GM23338 (cell line): Measurements from ENCODE around the gene POLR2B.

Source experiments
- CREB1 ChIP-seq: fragments of 250-450 bp; sonication (Bioruptor Pico); IDR thresholded peaks from 2 replicates; pipeline ENCODE4 v1.5.0; 2020; ENCODE audit warnings: low read depth, mild to moderate bottlenecking, moderate library complexity
- EZH2 ChIP-seq: fragments of 200-600 bp; sonication (generic); IDR thresholded peaks from one replicate; pipeline ENCODE4 v1.8.0; 2017; ENCODE audit warnings: antibody characterized with exemption, mild to moderate bottlenecking, low read depth; ENCODE audit not compliant: unreplicated experiment
- EZH2phosphoT487 ChIP-seq: fragments of 200-600 bp; sonication (generic); IDR thresholded peaks from one replicate; pipeline ENCODE4 v1.8.1; 2018; ENCODE audit warnings: antibody characterized with exemption; ENCODE audit not compliant: unreplicated experiment
- POLR2AphosphoS5 ChIP-seq: IDR thresholded peaks from 2 replicates; pipeline ENCODE4 v1.6.1; 2016; ENCODE audit warnings: antibody characterized with exemption, low read depth
- TF ChIP-seq, protein P1 (sequence below), 2 experiments: fragments of 200-600 bp in 1 of 2; sonication (generic) in 1 of 2; conservative IDR thresholded peaks; 2 replicates each; pipeline versions ENCODE4 v1.5.1 to v1.6.1; 2016 to 2017; ENCODE audit warnings: antibody characterized with exemption in 2 of 2, low read depth in 2 of 2, mild to moderate bottlenecking in 2 of 2, moderate library complexity in 1 of 2
- TF ChIP-seq, protein P2 (sequence below): IDR thresholded peaks from one replicate; pipeline ENCODE4 v1.6.1; 2018; ENCODE audit warnings: antibody characterized with exemption; ENCODE audit not compliant: unreplicated experiment

DNA sequence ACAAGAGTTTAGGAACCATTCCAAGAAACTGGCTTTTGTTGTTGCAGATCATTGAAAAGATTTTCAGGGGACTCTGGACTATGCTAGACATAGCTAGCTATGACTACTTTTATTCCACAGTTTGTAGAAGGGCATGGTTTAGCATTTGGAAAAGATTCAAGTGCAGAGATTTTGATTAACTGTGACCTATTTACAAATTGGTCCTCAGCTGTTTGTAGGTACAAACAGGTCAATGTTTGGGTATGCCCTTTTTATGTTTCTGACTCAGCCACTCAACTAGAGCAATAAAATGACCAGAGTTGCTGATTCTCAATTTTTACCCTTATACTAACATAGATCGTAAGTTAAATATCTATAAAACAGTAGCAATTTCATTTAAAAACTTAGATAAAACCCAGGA lies 84.8 kb downstream of the POLR2B start:
- TF ChIP-seq, protein P1, sequence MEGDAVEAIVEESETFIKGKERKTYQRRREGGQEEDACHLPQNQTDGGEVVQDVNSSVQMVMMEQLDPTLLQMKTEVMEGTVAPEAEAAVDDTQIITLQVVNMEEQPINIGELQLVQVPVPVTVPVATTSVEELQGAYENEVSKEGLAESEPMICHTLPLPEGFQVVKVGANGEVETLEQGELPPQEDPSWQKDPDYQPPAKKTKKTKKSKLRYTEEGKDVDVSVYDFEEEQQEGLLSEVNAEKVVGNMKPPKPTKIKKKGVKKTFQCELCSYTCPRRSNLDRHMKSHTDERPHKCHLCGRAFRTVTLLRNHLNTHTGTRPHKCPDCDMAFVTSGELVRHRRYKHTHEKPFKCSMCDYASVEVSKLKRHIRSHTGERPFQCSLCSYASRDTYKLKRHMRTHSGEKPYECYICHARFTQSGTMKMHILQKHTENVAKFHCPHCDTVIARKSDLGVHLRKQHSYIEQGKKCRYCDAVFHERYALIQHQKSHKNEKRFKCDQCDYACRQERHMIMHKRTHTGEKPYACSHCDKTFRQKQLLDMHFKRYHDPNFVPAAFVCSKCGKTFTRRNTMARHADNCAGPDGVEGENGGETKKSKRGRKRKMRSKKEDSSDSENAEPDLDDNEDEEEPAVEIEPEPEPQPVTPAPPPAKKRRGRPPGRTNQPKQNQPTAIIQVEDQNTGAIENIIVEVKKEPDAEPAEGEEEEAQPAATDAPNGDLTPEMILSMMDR (conservative IDR thresholded peaks at IDR 0.05; ENCODE audit: low read depth in 2 of 2) = no peak
- no peak for TF ChIP-seq EZH2phosphoT487
- TF ChIP-seq EZH2 = no peak
- no peak for TF ChIP-seq POLR2AphosphoS5
- no peak for TF ChIP-seq CREB1 (CRISPR knock-in tag)
- TF ChIP-seq, protein P2, sequence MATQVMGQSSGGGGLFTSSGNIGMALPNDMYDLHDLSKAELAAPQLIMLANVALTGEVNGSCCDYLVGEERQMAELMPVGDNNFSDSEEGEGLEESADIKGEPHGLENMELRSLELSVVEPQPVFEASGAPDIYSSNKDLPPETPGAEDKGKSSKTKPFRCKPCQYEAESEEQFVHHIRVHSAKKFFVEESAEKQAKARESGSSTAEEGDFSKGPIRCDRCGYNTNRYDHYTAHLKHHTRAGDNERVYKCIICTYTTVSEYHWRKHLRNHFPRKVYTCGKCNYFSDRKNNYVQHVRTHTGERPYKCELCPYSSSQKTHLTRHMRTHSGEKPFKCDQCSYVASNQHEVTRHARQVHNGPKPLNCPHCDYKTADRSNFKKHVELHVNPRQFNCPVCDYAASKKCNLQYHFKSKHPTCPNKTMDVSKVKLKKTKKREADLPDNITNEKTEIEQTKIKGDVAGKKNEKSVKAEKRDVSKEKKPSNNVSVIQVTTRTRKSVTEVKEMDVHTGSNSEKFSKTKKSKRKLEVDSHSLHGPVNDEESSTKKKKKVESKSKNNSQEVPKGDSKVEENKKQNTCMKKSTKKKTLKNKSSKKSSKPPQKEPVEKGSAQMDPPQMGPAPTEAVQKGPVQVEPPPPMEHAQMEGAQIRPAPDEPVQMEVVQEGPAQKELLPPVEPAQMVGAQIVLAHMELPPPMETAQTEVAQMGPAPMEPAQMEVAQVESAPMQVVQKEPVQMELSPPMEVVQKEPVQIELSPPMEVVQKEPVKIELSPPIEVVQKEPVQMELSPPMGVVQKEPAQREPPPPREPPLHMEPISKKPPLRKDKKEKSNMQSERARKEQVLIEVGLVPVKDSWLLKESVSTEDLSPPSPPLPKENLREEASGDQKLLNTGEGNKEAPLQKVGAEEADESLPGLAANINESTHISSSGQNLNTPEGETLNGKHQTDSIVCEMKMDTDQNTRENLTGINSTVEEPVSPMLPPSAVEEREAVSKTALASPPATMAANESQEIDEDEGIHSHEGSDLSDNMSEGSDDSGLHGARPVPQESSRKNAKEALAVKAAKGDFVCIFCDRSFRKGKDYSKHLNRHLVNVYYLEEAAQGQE = no peak
